Endothelial cell of umbilical vein (primary cell): ENCODE measurements around the gene P3H2. TPM values are rescaled to one million over a fixed set of nuclear protein-coding genes. Genes with fewer than 3 reads are reported as not detected.

Experiments used
- BruUV-seq: library from RNA; stranded (reverse); fragments of 400-500 nt; replicated peaks from 2 replicates; lab custom pipeline; 2021; lab: Mats Ljungman, UMichigan
- CTCF ChIA-PET: fragments of 300-600, 350-600 bp; sonication (Branson Sonifier 250); formaldehyde crosslinking; loops from one replicate; lab custom pipeline; 2021; ENCODE audit warnings: antibody characterized with exemption, inconsistent platforms; lab: Charles Lee
- POLR2A ChIA-PET: fragments of 300-600, 350-600 bp; sonication (Branson Sonifier 250); formaldehyde crosslinking; loops from one replicate; lab custom pipeline; 2021; ENCODE audit warnings: antibody characterized with exemption, inconsistent platforms; lab: Charles Lee
- DNase-seq: peaks from one replicate; pipeline ENCODE4 v3.0.0-alpha.2; 2011; ENCODE audit warnings: low read depth, low spot score
- FAIRE-seq: peaks from 2 replicates; lab custom pipeline; 2011; peaks lifted over from hg19 to GRCh38; lab: Jason Lieb, UNC
- H2AFZ ChIP-seq: 2 replicates; pipeline ENCODE4 v1.6.0; 2012; ENCODE audit warnings: low read depth, low read length, control low read depth, inconsistent platforms
- H3K27ac ChIP-seq: 2 replicates; pipeline ENCODE4 v1.5.1; 2011; ENCODE audit warnings: low read depth, mild to moderate bottlenecking, control low read depth, low read length, moderate library complexity; ENCODE audit not compliant: insufficient read depth
- H3K27me3 ChIP-seq, 2 experiments: 2 replicates each; pipeline versions ENCODE4 v1.6.0 to v1.6.1; 2011; ENCODE audit warnings: low read length in 2 of 2, mixed read lengths in 1 of 2; ENCODE audit not compliant: control insufficient read depth in 2 of 2, insufficient read depth in 2 of 2
- H3K36me3 ChIP-seq, 2 experiments: 2 replicates in 1 of 2; 3 replicates in 1 of 2; pipeline ENCODE4 v1.5.1; 2011; ENCODE audit warnings: low read length in 2 of 2, mild to moderate bottlenecking in 1 of 2, moderate library complexity in 1 of 2; ENCODE audit not compliant: control insufficient read depth in 2 of 2, insufficient read depth in 2 of 2; ENCODE audit errors: extremely low read depth in 1 of 2
- H3K4me1 ChIP-seq: 3 replicates; pipeline ENCODE4 v1.5.1; 2011; ENCODE audit warnings: mild to moderate bottlenecking, low read length; ENCODE audit not compliant: control insufficient read depth, insufficient read depth; ENCODE audit errors: extremely low read depth
- H3K4me2 ChIP-seq: 2 replicates; pipeline ENCODE4 v1.6.1; 2011; ENCODE audit warnings: low read length, control low read depth, mixed read lengths; ENCODE audit not compliant: insufficient read depth
- H3K4me3 ChIP-seq, 3 experiments: fragments of 200-600 bp in 1 of 3; sonication (generic), shearing (Covaris generic) in 1 of 3; replicated peaks in 1 of 3; 2 replicates each; pipeline ENCODE4 v1.5.1; 2011 to 2016; ENCODE audit warnings: control low read depth in 3 of 3, low read length in 3 of 3, mild to moderate bottlenecking in 2 of 3, inconsistent platforms in 1 of 3, low read depth in 1 of 3, moderate library complexity in 1 of 3; ENCODE audit not compliant: insufficient read depth in 1 of 3
- H3K79me2 ChIP-seq: 2 replicates; pipeline ENCODE4 v1.6.0; 2012; ENCODE audit warnings: low read length, inconsistent platforms; ENCODE audit not compliant: control insufficient read depth, insufficient read depth
- H3K9ac ChIP-seq: replicated peaks from 2 replicates; pipeline ENCODE3; 2011; ENCODE audit warnings: low read length, control low read depth; ENCODE audit not compliant: insufficient read depth; ENCODE audit errors: extremely low read depth
- H3K9me1 ChIP-seq: replicated peaks from 3 replicates; pipeline ENCODE4 v1.6.0; 2011; ENCODE audit warnings: mild to moderate bottlenecking, low read length; ENCODE audit not compliant: control insufficient read depth, insufficient read depth; ENCODE audit errors: extremely low read depth
- H3K9me3 ChIP-seq: replicated peaks from 2 replicates; pipeline ENCODE4 v1.5.1; 2012; ENCODE audit warnings: low read length, inconsistent platforms; ENCODE audit not compliant: control insufficient read depth, insufficient read depth
- H4K20me1 ChIP-seq: replicated peaks from 2 replicates; pipeline ENCODE3; 2011; ENCODE audit warnings: mild to moderate bottlenecking, low read length; ENCODE audit not compliant: control insufficient read depth, insufficient read depth; ENCODE audit errors: extremely low read depth
- EZH2 ChIP-seq: IDR thresholded peaks from 2 replicates; pipeline ENCODE4 v1.6.1; 2012; ENCODE audit warnings: borderline replicate concordance, low read depth, mild to moderate bottlenecking, moderate library complexity, low read length, inconsistent platforms; ENCODE audit not compliant: severe bottlenecking
- FOS ChIP-seq: IDR thresholded peaks from 2 replicates; pipeline ENCODE4 v1.6.1; 2011; ENCODE audit warnings: mild to moderate bottlenecking, low read length, moderate library complexity, borderline replicate concordance; ENCODE audit not compliant: insufficient read depth
- GATA2 ChIP-seq: IDR thresholded peaks from 2 replicates; pipeline ENCODE4 v1.7.0; 2011; ENCODE audit warnings: low read depth, mild to moderate bottlenecking, moderate library complexity, mixed read lengths, low read length; ENCODE audit not compliant: insufficient read length, insufficient read depth
- JUN ChIP-seq: IDR thresholded peaks from 2 replicates; pipeline ENCODE4 v1.6.1; 2011; ENCODE audit warnings: borderline replicate concordance, low read depth; ENCODE audit not compliant: insufficient read length, insufficient read depth
- MYC ChIP-seq: IDR thresholded peaks from one replicate; pipeline ENCODE4 v1.6.1; 2011; ENCODE audit warnings: mild to moderate bottlenecking, low read depth, low read length
- POLR2A ChIP-seq: IDR thresholded peaks from 2 replicates; pipeline ENCODE4 v1.6.1; 2012; ENCODE audit warnings: low read depth, mild to moderate bottlenecking, control low read depth, low read length
- POLR2AphosphoS5 ChIP-seq: IDR thresholded peaks from 2 replicates; pipeline ENCODE4 v1.6.1; 2012; ENCODE audit warnings: low read depth, mild to moderate bottlenecking, control low read depth, low read length, moderate library complexity; ENCODE audit not compliant: insufficient read depth
- dilution Hi-C: fragments of 300-500 bp; cut with MboI; formaldehyde crosslinking; loops from one replicate; pipeline ENCODE4 v1.15.0; 2019; ENCODE audit warnings: low sequenced_read_pairs; ENCODE audit not compliant: extremely low pct_ligation_motif_present
- intact Hi-C: fragments of 100-400 bp; cut with micrococcal nuclease; formaldehyde crosslinking; loops from one replicate; pipeline ENCODE4 v1.10.0; 2022
- polyA plus RNA-seq, 4 experiments: library from polyadenylated mRNA; depleted of rRNA in 3 of 4; stranded (reverse) in 3 of 4; unstranded in 1 of 4; fragments of >200 nt; gene quantifications; 2 replicates each; pipeline versions ENCODE4 v1.2.1 to v1.2.3, GENCODE V29; 2011 to 2012; ENCODE audit warnings: missing spikeins in 1 of 4
- total RNA-seq: library from RNA; stranded (reverse); gene quantifications from 2 replicates; pipeline ENCODE4 v1.2.3, GENCODE V29; 2021
- TF ChIP-seq, protein P1 (sequence below), 2 donors: IDR thresholded peaks; 1 replicate in 1 of 2; 2 replicates in 1 of 2; pipeline ENCODE4 v1.5.1; 2011; ENCODE audit warnings: low read length in 2 of 2, mild to moderate bottlenecking in 2 of 2, moderate library complexity in 2 of 2, control low read depth in 1 of 2, inconsistent platforms in 1 of 2, low read depth in 1 of 2; ENCODE audit not compliant: insufficient read depth in 1 of 2; ENCODE audit errors: extremely low read depth in 1 of 2
- TF ChIP-seq, protein P2 (sequence below): IDR thresholded peaks from 2 replicates; pipeline ENCODE4 v1.6.1; 2011; ENCODE audit not compliant: insufficient read depth, insufficient read length

P3H2 gene
- total and polyA plus RNA-seq, 2 donors (not counting 3 experiments of a cell fraction or from before 2014, with no cell fraction given), result 6.6 to 6.8 TPM

DNA sequence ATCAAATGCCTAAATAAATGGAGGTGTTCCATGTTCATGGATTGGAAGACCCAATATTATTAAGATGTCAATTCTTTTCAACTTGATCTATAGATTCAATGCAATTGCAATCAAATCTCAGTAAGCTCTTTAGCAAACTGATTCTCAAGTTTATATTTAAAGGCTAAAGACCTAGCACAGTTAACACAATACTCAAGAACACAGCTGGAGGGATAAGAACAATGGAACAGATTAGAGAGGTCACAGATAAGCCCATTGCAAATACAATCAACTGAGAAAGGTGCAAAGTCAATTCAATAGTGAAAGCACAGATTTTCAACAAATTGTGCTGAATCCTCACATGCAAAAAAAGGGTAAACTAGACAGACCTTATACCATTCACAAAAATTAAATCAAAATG, 198.9 kb downstream of the P3H2 start:
- FAIRE-seq (no peak), DNase-seq (no peak)
- no peak overlapping the region for H2AFZ ChIP-seq
- H3K4me2 ChIP-seq, result no peak overlapping the region
- ChIA-PET CTCF (no interaction called here), POLR2A (no interaction called here)
- TF ChIP-seq, protein P1, sequence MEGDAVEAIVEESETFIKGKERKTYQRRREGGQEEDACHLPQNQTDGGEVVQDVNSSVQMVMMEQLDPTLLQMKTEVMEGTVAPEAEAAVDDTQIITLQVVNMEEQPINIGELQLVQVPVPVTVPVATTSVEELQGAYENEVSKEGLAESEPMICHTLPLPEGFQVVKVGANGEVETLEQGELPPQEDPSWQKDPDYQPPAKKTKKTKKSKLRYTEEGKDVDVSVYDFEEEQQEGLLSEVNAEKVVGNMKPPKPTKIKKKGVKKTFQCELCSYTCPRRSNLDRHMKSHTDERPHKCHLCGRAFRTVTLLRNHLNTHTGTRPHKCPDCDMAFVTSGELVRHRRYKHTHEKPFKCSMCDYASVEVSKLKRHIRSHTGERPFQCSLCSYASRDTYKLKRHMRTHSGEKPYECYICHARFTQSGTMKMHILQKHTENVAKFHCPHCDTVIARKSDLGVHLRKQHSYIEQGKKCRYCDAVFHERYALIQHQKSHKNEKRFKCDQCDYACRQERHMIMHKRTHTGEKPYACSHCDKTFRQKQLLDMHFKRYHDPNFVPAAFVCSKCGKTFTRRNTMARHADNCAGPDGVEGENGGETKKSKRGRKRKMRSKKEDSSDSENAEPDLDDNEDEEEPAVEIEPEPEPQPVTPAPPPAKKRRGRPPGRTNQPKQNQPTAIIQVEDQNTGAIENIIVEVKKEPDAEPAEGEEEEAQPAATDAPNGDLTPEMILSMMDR (IDR thresholded peaks at IDR 0.05; ENCODE audit: extremely low read depth in 1 of 2, insufficient read depth in 1 of 2, low read depth in 1 of 2, low read length in 2 of 2), result no peak
- TF ChIP-seq POLR2AphosphoS5 (no peak), POLR2A (no peak), JUN (no peak), GATA2 (no peak), FOS (no peak), MYC (no peak), EZH2 (no peak)
- TF ChIP-seq, protein P2, sequence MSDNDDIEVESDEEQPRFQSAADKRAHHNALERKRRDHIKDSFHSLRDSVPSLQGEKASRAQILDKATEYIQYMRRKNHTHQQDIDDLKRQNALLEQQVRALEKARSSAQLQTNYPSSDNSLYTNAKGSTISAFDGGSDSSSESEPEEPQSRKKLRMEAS, result no peak
- H3K79me2 ChIP-seq, result no peaks in the 10 kb centered on the region
- H3K9me1 ChIP-seq, result no peaks in the 10 kb centered on the region
- H3K4me1 ChIP-seq, result no peaks in the 10 kb centered on the region
- no TSS peak for BruUV-seq
- H3K27me3 ChIP-seq, result no peaks in the 10 kb centered on the region
- no peaks in the 10 kb centered on the region for H3K36me3 ChIP-seq
- dilution Hi-C loops (no loop called here), intact Hi-C loops (no loop called here)
- no peak overlapping the region for H3K4me3 ChIP-seq
- no peaks in the 10 kb centered on the region for H4K20me1 ChIP-seq
- no peaks in the 10 kb centered on the region for H3K9me3 ChIP-seq
- H3K9ac ChIP-seq, result no peak overlapping the region
- no peak overlapping the region for H3K27ac ChIP-seq
